Adipose tissue (tissue), 3 donors: Measurements from ENCODE around the gene MMEL1. TPM values are rescaled to one million over a fixed set of nuclear protein-coding genes. Genes with fewer than 3 reads are reported as not detected.
"Not testable (repeated sequence)": the region's sequence is repeated elsewhere in the genome, so short reads cannot be mapped to it uniquely, and the experiment has no call there.

Source experiments
- H3K27ac ChIP-seq: one replicate; pipeline ENCODE4 v1.5.1; 2013; ENCODE audit warnings: low read depth, low read length
- WGBS, 3 donors: extraction: QIAGEN DNeasy Blood & Tissue Kit; methylation state at CpG; one replicate each; pipeline ENCODE4 v1.1.7; 2013; 5-methylcytosine and 5-hydroxymethylcytosine counted together
- polyA plus RNA-seq, 3 donors: library from polyadenylated mRNA; stranded (reverse); fragments of 200-250 nt; gene quantifications; one replicate each; pipeline ENCODE4 v1.2.3, GENCODE V29; 2013
- donor health status: healthy with polysubstance abuse.
- donor health status: Bipolar disorder and iron deficiency.
- donor health status: healthy.

The MMEL1 gene
- polyA plus RNA-seq, 3 donors, result 3.0 to 7.0 (median 3.8) TPM

GRCh38 chr1:2568187-2568816 lies 64.5 kb downstream of the MMEL1 start:
- 52 to 60% (median 58%) methylated on average over 7 to 10 of the region's 17 CpGs for WGBS, 3 donors
- not testable (repeated sequence) for H3K27ac ChIP-seq

GRCh38 chr1:2567083-2567679 lies 65.6 kb downstream of the MMEL1 start:
- H3K27ac ChIP-seq, result no peak overlapping the region
- 83 to 86% (median 83%) methylated on average over 16 of the region's 16 CpGs for WGBS, 3 donors

DNA sequence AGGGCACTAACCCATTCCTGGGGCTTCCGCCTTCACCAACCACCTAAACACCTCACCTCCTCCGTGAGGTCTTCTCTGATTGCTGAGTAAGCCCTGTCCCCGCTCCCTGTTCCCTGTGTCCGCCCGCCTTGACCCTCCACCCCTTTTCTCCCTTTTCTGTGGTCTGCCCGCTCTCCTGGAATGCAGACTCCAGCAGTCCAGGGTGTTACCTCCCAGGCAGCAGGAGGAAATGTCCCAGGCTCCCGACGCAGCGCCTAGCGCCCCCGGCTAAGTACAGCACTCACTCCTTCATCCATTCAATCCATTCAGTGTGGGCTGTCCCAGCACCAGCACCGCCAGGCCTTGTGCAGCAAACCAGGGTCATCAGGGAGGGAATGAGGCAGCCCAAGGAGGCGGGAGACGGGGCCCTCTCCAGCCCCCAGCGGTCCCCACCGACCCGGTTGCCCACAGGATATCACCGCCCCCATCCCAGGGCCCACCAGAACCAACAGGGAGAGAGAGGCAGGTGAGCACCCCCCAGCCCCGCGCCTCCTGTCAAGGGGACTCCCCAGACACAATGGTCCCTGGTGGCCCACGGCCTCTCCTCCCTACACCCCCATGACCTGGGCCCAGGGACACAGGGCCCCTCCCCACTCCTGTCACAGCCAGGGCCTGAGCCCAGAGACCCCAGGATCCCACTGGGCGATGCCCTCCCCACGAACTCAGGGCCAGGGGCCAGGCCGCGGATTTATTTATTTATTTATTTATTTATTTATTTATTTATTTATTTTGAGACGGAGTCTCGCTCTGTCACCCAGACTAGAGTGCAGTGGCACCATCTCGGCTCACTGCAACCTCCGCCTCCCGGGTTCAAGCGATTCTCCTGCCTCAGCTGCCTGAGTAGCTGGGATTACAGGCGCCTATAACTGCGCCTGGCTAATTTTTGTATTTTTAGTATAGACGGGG lies 66.4 kb downstream of the MMEL1 start:
- 72 to 77% (median 76%) methylated on average over 32 to 34 of the region's 34 CpGs for WGBS, 3 donors
- H3K27ac ChIP-seq, result no peak overlapping the region

DNA sequence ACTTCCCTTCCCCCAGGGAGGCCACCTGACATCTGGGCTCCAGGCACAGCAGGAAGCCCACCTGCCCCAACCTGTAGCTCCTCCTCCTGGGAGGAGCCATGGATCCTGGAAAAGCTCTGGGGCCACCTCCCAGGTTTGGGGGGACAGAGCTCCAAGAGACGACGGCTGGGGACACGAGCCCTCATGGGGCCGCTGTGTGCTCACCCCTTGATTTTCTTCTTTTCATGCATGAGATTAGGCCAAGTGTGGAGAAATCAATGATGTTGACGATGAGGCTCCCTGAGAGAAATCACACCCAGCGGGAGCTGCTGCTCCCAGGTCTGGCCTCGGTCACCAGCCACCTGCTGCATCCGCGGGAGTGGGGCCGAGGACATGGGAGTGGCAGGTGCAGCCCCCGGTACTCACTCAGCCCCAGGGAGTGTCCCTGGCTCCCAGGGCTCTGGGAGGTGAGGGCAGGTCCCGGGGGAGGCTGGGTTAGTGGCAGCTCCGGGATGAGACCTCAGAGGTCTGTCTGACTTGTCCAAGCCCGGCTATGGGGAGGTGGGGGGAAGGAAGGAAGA lies 67.9 kb downstream of the MMEL1 start:
- WGBS, 3 donors, result 25 to 55% (median 53%) methylated on average over 14 of the region's 14 CpGs
- H3K27ac ChIP-seq, result no peak overlapping the region

DNA sequence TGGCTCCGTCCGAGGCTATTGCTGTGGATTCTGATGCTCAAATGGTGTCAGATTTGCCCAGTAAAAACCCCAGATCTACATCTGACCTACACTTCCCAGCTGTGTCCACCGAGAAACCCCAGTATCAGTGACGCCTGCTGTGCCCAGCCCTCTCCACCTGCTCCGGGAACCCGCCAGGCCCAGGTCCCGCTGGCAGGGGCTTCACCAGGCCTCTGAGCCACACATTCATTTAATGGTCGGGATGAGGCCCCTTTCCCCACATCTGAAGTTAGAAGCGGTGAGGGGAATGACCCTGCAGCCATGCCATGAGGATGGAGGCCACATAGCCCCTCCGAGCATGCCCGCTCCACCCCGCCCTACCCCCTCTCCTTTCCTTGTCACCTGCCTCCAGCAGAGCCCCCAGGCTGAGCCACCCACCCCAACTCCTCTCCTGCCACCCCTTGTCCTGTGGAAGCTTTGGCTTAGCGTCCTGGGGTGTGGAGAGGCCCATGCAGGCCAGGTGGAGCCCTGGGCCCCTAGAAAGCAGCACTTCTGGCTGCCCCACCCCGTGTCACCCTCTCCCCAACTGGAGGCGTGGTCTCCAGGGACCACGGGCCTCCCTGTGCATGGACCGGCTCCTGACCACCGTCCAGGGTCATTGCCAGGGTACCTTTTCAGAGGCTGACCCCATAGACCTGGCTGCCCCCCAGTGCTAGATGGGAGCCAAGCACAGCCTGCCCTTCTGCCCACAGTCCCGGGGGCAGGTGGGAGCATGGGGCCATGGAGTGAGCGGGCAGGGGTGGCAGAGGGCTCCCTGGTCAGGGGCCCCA lies 68.6 kb downstream of the MMEL1 start:
- 77 to 84% (median 80%) methylated on average over 19 to 20 of the region's 20 CpGs for WGBS, 3 donors
- H3K27ac ChIP-seq, result no peak overlapping the region

DNA sequence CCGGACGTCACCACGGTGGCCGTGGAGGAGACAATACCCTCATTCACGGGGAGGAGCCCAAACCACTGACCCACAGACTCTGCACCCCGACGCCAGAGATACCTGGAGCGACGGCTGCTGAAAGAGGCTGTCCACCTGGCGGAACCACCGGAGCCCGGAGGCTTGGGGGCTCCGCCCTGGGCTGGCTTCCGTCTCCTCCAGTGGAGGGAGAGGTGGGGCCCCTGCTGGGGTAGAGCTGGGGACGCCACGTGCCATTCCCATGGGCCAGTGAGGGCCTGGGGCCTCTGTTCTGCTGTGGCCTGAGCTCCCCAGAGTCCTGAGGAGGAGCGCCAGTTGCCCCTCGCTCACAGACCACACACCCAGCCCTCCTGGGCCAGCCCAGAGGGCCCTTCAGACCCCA lies 69.6 kb downstream of the MMEL1 start:
- H3K27ac ChIP-seq, result no peak overlapping the region
- 80 to 91% (median 89%) methylated on average over 18 of the region's 18 CpGs for WGBS, 3 donors

DNA sequence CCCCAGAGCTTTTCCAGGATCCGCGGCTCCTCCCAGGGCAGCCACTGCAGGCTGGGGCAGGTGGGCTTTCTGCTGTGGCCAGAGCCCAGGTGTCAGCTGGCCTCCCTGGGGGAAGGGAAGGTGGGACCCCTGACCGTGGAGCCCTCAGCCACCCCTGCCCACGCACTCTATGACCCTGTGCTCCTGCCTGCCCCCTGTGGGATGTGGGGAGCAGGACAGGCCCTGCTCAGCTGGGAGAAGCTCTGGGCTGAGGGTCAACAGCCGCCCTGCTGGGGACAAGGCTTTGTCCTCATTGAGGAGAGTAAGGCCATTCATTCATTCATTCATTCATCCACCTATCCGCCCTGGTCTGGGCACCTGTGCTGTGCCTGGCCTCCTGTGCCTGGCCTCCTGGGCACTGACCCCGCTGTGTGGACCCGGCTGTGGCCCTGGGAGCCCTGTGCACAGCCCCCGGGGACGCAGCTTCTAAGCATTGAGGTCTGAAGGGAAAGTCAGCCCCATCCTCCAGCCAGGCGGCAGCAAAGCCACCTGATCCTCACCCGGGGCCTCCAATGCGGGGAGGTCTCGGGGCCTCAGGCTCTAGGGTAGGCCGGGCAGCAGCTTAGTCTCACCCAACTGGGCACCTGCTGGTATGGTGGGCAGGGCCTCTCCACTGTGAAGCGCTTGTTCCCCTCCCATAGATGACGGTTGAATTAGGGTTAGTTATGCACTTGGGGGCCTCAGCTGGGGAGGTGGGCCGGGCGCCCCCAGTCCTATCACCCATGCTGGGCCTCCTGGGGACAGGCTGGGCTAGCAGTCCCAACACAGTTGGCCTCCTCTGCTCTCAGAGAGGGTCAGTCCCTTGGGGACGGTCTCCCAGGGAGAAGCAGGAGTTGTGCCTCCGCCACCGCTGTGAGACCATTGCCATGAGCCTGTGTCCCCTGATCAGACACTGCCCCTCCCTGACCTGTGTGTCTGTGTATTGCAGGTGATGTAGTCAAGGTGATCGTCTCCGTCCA lies 70.6 kb downstream of the MMEL1 start:
- WGBS, 3 donors, result 89 to 93% (median 90%) methylated on average over 22 to 24 of the region's 24 CpGs
- no peak overlapping the region for H3K27ac ChIP-seq

GRCh38 chr1:2561446-2561845 lies 71.4 kb downstream of the MMEL1 start:
- WGBS, 3 donors, result 84 to 91% (median 89%) methylated on average over 11 of the region's 11 CpGs
- H3K27ac ChIP-seq, result no peak overlapping the region

- WGBS, 3 donors, result 89 to 91% (median 90%) methylated on average over 14 to 15 of the region's 15 CpGs
- no peak overlapping the region for H3K27ac ChIP-seq
Measured at GRCh38 chr1:2560299-2561073, 72.3 kb downstream of the MMEL1 start.

- H3K27ac ChIP-seq, result no peak overlapping the region
- 81 to 85% (median 81%) methylated on average over 33 to 35 of the region's 35 CpGs for WGBS, 3 donors
Measured at GRCh38 chr1:2559509-2560298, 73.1 kb downstream of the MMEL1 start.

- 90 to 98% (median 94%) methylated on average over 6 of the region's 6 CpGs for WGBS, 3 donors
- no peak overlapping the region for H3K27ac ChIP-seq
Measured at GRCh38 chr1:2558861-2559260, 74.0 kb downstream of the MMEL1 start.

DNA sequence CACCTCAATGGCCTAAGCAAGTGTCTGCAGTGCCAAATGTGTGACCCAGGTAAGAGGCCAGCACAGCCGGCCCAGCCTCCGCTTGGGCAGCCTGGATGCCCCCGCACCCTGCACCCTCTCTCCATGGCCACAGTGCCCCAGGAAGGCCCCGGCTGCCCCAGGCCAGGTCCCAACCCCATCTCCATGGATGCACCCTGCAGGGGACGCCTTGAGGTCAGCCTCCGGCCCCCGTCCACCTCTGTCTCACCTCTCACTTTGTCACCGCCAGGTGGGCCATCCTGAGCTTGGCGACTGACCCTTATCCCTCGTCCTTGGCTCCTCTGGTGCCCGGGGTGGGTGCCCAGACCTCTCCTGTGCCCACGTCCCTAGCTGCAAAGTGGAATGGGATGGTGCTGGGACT lies 74.4 kb downstream of the MMEL1 start:
- no peak overlapping the region for H3K27ac ChIP-seq
- WGBS, 3 donors, result 95% methylated on average over 12 of the region's 12 CpGs

GRCh38 chr1:2557482-2558400 lies 75.1 kb downstream of the MMEL1 start:
- no peak overlapping the region for H3K27ac ChIP-seq
- 77 to 84% (median 82%) methylated on average over 27 to 30 of the region's 30 CpGs for WGBS, 3 donors

DNA sequence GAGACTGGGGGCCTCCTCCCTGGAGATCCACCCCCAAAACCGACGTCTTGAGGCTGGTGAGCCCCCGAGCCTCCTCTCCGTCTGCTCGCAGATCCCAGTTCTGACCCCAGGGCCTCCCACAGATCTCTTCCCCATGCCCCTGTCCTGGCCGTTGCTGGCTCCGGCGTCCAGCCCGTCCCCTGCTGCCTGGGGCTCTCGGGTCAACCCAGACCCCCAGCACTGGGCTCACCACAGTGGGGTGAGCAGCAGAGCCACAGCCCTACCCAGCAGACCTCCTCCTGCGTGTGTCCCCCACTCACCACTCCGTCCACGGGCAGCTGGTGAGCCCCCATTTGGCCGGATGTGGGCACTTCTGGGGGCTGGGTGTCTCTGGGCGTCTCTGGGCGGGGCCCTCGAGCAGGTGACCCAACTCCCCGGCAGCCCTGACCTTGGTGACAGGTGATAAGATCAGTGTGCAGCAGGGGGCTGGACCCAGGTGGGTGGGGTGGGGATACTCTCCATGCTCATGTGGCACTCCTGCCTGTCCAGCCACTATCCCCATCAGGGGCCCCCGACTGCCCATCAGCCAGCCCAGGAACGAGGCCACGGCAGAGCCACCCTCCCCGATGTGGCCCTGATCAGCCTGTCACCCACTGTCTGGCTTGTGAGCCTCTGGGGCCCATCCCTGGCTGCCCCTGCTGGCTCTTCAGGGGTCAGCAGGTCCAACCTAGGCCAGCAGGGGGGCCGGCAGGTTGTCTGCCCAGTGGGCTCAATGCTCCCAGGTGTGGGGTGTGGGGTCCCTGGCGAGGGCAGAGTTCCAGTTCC lies 75.9 kb downstream of the MMEL1 start:
- H3K27ac ChIP-seq, result peak overlapping the region; percentile 53

More for the DNA sequence above, 75.9 kb downstream of the MMEL1 start:
- WGBS, 3 donors, result 7 to 27% (median 10%) methylated on average over 23 to 24 of the region's 24 CpGs
